Esophagus muscularis mucosa (tissue), 3 donors: ENCODE data around the gene ACACA.

Experiments
- EP300 ChIP-seq: sonication (generic); formaldehyde crosslinking; IDR thresholded peaks from one replicate; pipeline ENCODE4 v1.6.1; 2017; ENCODE audit warnings: antibody characterized with exemption
- TF ChIP-seq, protein P1 (sequence below), 3 experiments: fragments of 200-600 bp in 2 of 3; fragments of 450-650 bp in 1 of 3; sonication (generic) in 2 of 3; IDR thresholded peaks; one replicate each; pipeline ENCODE4 v1.5.1; 2017 to 2019; ENCODE audit warnings: antibody characterized with exemption in 3 of 3, mild to moderate bottlenecking in 2 of 3, moderate library complexity in 1 of 3

DNA sequence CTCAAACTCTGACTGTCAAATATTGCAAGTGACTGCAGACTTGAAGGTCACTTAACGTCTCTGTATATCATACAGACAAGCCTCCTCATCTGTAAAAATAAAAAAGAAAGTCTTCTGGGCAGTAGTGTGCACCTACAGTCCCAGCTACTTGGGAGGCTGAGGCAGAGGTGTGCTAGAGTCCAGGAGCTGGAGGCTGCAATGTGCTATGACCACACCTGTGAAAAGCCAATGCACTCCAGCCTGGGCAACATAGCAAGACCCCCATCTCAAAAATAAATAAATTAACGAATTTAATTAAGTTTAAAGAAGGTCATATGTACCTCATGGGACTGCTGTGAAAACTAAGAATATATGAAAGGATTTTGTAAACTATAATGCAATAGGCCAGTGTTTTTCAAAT lies 65.8 kb downstream of the ACACA start:
- TF ChIP-seq, protein P1, sequence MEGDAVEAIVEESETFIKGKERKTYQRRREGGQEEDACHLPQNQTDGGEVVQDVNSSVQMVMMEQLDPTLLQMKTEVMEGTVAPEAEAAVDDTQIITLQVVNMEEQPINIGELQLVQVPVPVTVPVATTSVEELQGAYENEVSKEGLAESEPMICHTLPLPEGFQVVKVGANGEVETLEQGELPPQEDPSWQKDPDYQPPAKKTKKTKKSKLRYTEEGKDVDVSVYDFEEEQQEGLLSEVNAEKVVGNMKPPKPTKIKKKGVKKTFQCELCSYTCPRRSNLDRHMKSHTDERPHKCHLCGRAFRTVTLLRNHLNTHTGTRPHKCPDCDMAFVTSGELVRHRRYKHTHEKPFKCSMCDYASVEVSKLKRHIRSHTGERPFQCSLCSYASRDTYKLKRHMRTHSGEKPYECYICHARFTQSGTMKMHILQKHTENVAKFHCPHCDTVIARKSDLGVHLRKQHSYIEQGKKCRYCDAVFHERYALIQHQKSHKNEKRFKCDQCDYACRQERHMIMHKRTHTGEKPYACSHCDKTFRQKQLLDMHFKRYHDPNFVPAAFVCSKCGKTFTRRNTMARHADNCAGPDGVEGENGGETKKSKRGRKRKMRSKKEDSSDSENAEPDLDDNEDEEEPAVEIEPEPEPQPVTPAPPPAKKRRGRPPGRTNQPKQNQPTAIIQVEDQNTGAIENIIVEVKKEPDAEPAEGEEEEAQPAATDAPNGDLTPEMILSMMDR (IDR thresholded peaks at IDR 0.05): no peak
- no peak for TF ChIP-seq EP300
